Tibial nerve (tissue), 4 donors: Measurements from ENCODE around the gene KLC1.

Experiments used
- CTCF ChIP-seq, 5 experiments: fragments of 200-600 bp in 3 of 5; fragments of 450-650 bp in 2 of 5; sonication (generic) in 3 of 5; IDR thresholded peaks; one replicate each; pipeline ENCODE4 v1.5.1; 2016 to 2019; ENCODE audit warnings: antibody characterized with exemption in 5 of 5, mild to moderate bottlenecking in 3 of 5, moderate library complexity in 2 of 5
- EP300 ChIP-seq, 2 donors: sonication (generic); formaldehyde crosslinking; IDR thresholded peaks; one replicate each; pipeline ENCODE4 v1.6.1; 2017; ENCODE audit warnings: antibody characterized with exemption in 2 of 2, mild to moderate bottlenecking in 1 of 2
- POLR2A ChIP-seq, 2 donors: fragments of 450-650 bp; IDR thresholded peaks; one replicate each; pipeline ENCODE4 v1.6.1; 2017; ENCODE audit warnings: antibody characterized with exemption in 2 of 2, mild to moderate bottlenecking in 2 of 2, moderate library complexity in 2 of 2

GRCh38 chr14:103581954-103582703, 46.9 kb upstream of the KLC1 start:
- TF ChIP-seq CTCF (IDR thresholded peaks at IDR 0.05): no peak
- TF ChIP-seq POLR2A (IDR thresholded peaks at IDR 0.05): no peak
- TF ChIP-seq EP300 (IDR thresholded peaks at IDR 0.05): no peak
